SW 1271 (cell line): Measurements from ENCODE around the gene CERS1.
"Not testable (repeated sequence)": the region's sequence is repeated elsewhere in the genome, so short reads cannot be mapped to it uniquely, and the experiment has no call there.

Source experiments
- DNase-seq, 2 experiments: peaks; one replicate each; lab custom pipeline; 2025; lab: John Stamatoyannopoulos, UW

CERS1 gene

DNA sequence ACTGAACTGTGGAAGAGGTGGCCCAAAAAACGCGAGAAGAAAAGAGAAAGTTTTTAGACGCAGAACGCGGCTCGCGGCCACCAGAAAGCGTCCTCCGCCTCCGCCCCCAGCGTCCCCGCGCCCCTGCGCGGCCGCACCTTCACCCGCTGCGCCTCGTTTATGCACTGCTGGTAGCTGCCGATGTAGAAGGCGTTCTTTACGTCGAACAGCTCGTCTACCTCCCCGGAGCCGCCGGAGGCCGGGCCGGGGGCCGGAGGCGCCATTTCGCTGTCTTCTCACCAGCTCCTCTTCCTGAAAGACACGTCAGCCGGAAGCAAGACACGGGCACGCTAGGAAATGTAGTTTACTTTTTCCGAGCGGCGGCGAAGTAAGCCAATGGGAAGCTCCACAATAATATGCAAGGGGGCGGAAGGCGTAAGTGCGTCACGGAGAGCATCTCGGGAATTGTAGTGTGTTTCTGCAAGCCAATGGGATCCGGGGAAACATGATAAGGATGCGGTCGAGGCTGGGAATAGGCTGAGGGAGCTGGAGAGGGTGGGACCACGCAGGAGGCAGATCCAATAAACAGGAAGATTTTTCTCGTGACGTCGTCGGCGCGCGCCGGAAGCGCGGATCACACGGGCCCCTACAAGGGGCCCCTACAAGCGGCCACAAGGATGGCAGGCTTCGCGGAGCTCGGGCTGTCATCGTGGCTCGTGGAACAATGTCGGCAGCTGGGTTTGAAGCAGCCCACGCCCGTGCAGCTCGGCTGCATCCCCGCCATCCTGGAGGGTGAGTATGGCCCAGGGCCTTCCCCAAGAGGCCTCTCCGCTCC, 23.3 kb upstream of the CERS1 start, which contains the start of the genes COPE and DDX49:
TSS of gene COPE (minus strand) at position 302 of the 814 bp plus-strand sequence. CDS start at position 263, 39 bp downstream.
TSS of gene DDX49 (plus strand) at position 630 of the 814 bp plus-strand sequence. CDS start at position 657, 27 bp downstream.
- peak; percentile 99 for DNase-seq

DNA sequence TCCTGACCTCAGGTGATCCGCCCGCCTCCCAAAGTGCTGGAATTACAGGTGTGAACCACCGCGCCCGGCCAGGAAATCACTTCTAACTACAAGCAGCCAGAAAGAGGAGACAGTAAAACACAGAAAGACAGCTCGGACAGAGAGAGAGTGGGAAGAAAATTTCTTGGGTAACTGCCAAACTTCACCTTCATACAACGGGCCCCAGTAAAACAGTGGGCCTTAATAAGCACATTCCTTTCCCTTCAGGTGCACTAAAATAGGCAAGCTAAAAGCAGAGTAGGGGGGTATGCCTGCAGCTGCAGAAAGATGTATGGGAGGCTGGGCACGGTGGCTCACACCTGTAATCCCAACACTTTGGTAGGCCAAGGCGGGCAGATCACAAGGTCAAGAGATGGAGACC, 21.6 kb upstream of the CERS1 start:
- DNase-seq: not testable (repeated sequence)

DNA sequence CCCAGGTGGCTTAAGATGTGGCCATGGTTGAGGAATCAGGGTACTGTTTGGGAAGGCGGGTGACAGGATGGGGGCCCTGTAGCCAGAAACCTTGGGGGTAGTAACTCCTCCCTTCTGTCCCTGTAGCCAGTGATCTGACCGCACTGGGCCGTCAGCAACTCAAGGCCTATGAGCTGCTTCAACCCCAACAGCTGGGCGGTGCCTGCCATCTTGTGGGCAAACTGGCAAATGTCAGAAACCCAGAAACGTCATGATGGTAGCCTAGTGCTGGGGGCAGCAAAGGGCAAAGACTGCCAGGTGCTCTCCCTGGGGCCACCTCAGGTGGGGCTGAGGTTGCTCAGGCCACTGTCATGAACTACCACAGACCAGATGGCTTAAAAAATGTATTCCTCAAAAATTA, 19.7 kb upstream of the CERS1 start:
- peak in 1 of 2 experiments; percentile 50 for DNase-seq

DNA sequence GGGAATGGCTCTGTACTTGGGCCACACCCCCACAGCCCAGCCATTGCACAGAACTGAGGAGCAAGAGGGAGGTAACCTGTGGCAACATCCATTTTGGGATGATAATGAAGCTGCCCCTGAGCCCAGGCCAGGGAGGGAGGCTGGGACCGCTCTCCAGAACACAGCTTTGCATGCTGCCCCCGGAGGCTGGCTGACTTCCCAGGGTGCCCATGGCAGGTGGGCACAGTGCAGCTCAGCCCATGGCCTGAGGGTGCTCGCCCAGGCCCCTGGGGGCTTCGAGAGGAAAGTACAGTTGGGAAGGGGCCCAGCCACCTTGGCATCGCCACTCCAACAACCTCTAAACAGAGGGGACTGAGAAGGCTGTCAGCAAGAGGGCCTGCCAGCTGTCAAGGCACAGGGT, 17.5 kb upstream of the CERS1 start:
- no peak for DNase-seq

DNA sequence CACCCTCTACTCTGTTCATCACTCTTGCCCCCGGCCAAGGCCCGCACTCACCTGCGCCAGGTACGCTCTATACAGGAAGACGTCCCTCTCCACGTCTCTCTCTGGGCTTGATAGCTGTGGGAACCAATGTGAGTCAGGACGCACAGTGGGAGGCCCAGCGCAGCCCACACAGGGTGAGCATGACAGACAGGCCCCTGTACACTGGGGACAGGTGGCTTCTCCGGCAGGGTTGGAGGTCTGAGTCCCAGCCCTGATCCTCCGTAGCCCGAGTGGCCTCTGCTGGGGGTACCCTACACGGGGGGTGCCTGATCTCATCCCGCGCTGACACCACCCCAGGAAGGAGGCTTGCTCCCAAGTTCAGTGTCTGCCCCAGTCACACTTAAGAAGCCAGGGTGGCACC, 17.0 kb upstream of the CERS1 start:
- DNase-seq: no peak

DNA sequence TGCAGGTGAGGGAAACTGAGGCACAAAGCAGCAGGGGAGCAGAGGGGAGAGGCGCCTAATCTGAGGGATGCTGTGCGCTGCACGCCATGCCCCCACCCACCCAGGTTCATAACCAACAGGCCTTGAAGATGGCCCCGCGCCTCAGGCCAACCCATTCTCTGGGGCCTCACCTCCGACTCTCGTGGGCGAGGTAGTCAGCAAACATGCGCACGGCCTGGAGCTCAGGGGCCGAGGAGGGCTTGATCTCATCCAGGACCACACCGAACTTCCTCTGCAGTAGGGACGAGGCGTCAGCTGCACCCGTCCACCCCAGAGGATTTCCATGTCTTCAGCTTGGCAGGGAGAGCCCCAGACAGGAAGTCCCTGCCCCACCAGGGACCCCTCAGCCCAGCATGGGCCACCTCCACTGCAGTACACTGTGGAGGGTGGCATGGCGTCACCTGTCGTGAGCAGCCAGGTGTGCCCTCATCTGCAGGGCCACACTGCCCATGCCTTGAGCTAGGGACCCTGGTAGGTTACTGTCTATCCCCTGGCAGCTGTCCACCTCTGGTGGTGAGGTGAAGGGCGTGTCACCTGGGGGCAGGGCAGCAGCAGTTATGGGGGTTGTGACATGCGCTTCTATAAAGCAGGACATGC, 15.0 kb upstream of the CERS1 start:
- DNase-seq: no peak

DNA sequence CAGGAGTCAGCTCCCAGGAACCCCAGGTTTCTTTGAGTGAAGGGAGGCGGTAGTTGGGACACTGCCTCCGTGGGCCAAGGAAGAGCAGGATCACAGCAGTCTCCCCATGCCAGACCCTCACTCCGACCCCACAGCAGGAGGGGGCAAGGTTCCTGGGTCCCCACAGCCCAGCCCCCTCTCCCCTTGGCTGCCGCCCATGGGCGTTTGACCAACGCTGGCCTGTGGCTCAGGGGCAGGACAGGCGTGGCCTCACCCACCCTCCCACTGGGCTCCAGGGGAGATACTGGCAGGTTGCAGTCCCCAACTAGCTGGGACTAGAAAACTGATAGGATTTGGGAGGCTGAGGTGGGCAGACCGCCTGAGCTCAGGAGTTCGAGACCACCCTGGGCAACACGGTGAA, 14.1 kb upstream of the CERS1 start:
- DNase-seq: no peak

DNA sequence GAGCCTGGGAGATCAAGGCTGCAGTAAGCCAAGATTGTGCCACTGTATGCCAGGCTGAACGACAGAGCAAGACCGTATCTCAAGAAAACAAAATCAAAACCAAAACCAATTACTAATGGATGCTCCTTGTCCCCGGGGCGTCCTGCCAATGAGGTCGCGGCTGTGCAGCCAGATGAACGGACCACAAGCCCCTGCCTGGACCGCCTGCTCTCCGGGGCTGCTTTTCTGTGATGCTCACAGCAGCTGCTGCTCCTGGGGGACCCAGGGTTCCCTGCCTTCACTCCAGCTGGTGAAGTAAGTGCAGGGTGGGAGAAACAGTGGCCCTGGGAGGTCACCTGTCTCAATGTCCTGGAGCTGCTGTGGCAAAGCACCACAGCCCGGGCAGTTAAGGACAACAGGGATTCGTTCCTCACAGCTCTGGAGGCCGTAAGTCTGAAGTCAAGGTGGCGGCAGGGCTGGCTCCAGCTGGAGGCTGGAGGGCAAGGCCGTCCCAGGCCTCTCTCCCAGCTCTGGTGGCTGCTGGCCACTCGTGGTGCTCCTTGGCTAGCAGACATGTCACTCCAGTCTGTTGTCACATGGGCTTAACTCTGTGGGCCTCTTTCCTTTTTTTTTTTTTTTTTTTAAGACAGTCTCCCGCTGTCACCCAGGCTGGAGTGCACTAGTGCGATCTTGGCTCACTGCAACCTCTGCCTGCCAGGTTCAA, 13.1 kb upstream of the CERS1 start:
- no peak for DNase-seq

DNA sequence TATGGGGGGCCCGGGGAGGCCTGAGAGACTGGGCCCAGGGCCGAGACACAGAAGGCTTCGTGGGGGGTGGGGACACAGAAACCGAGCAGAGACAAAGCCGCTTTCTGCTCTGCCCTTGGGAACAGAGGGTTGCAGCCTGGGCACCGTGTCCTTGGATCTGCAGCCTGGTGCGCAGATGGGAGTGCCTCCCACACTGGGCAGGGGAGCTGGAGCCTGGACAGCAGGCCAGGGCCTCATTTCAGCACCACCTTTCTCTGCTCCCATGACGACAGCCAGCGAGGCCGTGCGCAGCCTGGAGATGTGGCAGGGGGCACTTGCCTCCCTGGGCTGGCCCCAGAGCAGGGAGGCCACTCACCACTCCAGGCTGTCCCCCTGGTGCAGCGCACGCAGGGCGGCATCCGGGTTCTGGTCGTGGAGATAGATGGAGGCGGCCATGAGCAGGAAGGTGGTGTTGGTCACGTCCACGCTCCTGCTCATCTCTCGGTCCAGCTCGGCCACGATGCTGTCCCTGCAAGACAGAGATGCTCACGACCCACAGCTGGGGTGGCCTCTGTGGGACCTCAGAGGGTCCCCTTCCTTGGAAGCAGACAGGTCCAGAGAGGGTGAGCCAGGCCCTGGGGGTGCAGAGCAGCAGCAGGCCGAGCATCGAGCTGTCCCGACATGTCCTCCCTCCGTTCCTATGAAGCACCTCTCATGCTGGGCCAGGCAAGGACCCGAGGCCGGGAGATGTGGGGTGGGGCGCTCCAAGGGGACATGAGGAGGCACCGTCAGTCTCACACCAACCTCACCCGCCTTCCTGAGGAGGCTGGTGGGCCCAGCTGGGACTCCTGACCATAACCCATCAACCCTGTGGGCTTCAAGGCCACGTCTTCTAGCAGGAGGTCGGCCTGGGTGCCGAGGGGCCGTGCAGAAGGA, 10.9 kb upstream of the CERS1 start:
- no peak for DNase-seq

DNA sequence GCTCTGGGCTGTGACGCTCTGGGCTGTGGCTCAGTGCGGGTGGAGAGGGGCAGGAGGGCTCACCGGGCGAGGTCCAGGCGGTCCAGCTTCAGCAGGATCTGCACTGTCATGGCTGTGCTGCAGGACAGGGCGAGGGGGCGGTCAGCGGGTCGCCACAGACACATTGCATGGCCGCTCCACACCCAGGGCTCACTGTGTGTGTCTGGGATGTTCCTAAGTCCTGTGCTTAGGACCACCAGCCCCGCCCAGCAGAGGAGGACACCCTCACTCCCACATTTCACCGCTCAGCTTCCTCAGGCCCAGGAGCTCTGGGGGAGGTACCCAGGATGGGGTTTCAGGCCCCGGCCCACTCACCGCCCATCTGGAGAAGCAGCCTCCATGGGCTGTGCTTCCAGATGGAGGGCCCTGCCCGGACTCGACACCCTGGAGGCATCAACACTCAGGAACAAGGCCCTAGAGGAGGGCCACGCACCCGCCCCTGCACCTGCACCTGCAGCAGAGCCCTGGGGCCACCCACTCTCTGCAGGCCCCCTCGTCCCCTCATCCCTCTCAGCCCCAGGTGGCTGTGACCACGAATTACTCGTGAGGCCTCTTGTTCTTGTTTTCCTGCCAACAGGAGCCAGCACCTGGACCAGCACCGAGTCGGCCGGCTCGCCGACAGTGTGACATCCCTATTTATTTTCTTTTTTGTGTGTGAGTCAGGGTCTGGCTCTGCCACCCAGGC, 9.7 kb upstream of the CERS1 start:
- no peak for DNase-seq

DNA sequence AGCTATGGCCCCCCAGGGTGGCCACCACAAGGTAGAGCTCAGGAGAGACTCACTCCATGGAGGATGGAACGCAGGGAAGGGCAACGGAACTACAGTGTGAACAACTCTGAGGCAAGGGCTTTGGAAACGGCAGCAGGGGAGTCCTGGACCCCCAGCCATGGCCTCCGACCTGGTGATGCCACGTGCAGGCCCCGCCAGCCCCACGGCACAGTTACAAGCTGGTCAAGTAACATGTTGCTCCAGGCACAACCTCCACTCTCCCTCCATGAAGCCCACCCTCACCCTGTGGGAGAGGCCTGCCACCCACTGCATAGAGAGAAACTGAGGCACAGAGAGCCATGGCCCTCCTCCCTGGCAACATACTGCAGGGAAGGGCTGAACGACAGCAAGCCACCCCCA, 9.1 kb upstream of the CERS1 start:
- DNase-seq: no peak

DNA sequence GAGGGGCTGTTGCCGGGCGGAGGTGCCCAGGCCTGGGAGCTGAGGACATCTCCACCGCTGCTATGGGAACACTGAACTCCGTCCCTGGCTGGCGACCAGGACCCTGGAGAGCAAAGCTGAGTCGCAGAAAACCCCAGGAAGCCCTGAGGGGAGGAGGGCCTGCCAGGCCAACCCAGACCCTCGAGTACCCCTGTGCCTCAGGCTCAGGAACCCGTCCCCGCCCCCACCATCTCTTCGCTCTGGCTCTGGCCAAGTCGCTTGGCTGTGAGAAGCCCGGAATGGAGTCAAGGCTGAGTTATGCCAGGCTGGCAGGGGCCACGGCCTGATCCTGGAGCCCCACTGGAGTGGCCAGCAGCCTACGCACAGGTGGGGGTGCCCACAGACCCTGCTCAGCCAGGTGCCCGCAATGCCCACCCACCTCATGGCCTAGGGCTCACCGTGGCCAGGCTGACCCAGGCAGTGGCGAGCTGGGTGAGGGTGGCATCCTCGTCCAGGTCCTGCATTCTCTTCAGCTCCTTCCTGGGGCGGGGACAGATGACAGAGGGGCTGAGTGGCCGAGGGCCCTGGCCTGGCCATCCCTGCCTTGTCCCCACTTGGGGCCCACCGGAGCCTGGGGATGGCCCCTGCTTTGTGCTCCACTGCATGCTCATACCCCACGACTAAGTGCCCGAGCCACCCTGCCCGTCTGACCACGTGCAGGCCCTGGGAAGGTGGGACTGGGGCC, 8.5 kb upstream of the CERS1 start:
- DNase-seq: no peak

DNA sequence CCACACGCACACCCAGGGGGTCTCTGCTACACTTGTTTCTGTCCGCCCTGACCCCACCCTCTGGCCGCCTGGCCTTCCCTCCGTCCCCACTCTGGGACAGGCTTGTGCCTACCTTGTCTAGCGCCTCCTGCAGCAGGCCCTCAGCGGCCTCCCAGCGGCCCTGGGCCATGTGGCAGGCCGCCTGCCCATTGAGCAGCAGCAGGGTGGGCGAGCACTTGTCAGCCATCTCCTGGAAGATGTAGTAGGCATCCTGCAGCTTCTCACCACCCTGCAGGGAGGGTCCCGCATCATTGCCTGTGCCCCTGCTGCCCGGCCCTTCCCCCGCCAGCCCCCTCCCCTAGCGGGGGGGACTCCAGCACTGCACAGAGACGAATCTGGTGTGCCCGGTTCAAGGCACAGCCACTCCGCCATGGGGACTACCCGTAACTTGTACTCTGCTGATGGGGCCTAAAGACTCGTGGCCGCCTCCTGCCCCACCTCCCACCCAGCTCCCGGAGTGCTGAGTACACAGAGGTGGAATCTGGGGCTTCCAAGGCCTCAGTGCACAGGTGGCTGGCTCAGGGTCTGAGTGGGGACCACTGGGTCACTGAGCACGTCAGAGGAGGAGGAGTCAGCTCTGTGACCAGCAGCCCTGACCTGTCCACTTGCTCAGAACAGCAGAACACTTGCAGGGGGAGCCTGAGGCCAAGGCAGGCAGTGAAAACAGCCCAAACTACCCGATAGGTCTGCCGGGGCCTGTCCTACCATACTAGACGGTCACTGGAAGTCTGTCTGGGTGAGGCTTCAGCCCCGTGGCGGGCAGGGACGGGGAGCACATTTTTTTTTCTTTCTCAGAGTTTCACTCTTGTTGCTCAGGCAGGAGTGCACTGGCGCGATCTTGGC, 7.4 kb upstream of the CERS1 start:
- no peak for DNase-seq

DNA sequence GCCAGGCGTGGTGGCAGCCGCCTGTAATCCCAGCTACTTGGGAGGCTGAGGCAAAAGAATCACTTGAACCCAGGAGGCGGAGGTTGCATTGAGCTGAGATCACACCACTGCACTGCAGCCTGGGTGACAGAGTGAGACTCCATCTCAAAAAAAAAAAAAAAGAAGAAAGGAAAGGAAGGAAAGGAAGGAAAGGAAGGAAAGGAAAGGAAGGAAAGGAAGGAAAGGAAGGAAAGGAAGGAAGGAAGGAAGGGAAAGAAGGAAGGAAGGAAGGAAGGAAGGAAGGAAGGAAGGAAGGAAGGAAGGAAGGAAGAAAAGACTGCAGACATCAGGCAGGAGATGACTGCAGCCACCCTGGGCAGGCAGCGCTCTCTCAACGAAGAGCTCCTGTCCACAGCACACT, 6.6 kb upstream of the CERS1 start:
- not testable (repeated sequence) for DNase-seq

DNA sequence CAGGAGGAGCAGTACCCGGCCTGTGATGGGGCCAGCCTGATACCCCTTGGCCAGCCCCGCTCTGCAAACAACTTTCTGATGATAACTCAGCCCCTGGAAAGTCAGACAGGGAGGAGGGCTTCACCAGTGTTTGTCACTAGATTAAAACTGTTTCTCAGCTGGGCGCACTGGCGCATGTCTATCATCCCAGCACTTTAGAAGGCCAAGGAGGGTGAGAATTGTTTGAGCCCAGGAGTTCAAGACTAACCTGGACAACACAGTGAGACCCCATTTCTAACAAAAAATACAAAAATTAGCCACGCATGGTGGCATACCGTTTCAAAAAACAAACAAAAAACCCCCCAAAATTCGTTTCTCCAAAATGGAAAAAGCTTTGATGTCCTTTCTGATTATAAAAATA, 5.5 kb upstream of the CERS1 start:
- DNase-seq: no peak

DNA sequence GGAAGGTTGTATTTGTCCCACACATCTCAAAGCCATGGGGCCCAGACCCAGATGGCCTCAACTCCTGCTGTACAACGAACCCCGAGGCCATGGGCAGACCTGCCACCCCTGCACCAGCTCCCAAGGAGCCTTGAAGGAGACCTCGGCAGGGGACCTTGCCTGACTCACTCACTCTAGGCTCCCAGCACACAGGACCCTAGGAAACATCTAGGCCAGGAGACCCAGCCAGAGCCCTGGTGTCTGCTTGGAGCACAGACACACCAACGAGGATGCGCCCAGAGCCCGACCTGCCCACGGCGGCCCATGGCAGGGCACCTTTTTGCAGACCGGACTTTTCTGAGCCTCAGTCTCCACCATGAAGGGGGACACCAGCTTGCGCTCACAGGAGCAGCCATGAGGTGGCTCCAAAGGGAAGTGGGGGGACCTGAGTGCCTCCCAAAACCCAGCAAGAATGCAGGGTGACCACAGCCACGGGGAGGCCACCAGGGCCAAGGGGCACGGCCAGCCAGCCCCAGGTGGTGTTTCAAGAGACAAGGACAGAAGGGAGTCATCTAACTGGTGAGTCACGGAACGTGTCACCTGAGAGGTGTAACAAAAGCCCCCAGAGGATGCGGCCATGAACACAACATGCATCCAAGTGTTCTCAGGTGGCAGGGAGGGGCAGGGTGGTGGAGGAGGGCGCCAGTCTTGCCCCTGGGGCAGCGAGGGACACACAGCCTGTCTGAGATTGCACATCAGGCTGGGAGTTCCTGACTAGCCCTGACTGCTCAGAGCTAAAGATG, 4.9 kb upstream of the CERS1 start:
- no peak for DNase-seq

DNA sequence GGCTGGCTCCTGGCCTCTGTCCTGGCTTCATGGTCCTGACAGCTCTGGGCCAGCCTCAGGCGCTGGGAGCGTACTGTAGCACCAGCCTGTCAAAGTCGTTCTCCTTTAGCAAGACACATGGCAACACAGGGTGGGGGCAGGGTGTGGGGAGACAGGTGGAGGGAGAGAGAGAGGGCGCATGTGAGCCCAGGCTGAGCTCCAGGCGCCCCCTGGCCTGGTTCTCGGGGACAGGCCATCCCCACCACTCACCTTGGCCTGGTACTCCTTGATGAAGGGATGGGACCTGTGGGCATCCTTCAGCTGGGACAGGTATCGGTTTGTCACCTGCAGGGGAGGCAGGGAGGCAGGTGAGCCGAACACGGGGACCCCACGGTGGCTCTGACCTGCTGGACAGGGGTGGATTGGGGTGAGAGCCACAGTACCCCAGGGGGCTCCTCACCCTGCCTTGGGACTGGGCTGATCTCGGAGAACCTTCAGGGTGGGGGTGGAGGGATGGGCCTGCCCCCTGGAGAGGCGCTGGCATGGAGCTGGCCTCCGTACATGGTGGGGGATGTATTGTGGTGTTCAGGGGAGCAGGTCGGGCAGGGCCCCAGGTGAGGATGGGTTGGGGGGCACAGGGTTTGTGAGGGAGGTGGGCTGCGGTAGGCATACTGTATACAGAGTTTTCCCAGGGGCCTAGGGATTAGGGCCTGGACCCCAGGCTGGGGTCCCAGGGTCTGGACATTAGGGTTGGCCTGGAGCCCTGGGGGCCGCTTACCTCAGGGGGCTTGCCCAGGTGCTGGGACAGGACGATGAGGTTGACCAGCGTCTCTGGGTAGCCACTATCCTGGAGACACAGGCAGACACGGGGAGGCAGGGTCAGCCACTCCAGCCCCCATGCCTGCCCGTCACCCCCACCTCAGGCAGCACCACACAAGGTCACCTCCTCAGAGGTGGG, 3.9 kb upstream of the CERS1 start:
- DNase-seq: no peak
